Left lung (tissue), 10 donors: ENCODE data around the gene HDAC4. TPM values are rescaled to one million over a fixed set of nuclear protein-coding genes. Genes with fewer than 3 reads are reported as not detected.

Experiments used
- ATAC-seq: fragments of 200-7000 bp; cut with Tn5 transposase; one replicate; pipeline ENCODE4 v1.9.1; 2020; ENCODE audit warnings: moderate library complexity
- DNase-seq, 4 donors: peaks; one replicate each; pipeline ENCODE4 v3.0.0-alpha.2; 2013 to 2020
- H3K27ac ChIP-seq, 2 donors: fragments of 200-600 bp; sonication (generic) in 1 of 2; one replicate each; pipeline versions ENCODE4 v1.5.0 to v1.8.0; 2020 to 2021
- H3K27me3 ChIP-seq, 2 donors: fragments of 200-600 bp; sonication (generic) in 1 of 2; one replicate each; pipeline versions ENCODE4 v1.5.0 to v1.8.0; 2020 to 2021
- H3K36me3 ChIP-seq, 2 donors: fragments of 200-600 bp; sonication (generic) in 1 of 2; one replicate each; pipeline versions ENCODE4 v1.5.0 to v1.8.0; 2020 to 2021
- H3K4me1 ChIP-seq, 2 donors: fragments of 200-600 bp; one replicate each; pipeline ENCODE4 v1.8.0; 2021
- H3K4me3 ChIP-seq, 2 donors: fragments of 200-600 bp; sonication (generic) in 1 of 2; one replicate each; pipeline versions ENCODE4 v1.5.0 to v1.8.0; 2020 to 2021; ENCODE audit warnings: mild to moderate bottlenecking in 1 of 2
- H3K9me3 ChIP-seq, 2 donors: fragments of 200-600 bp; sonication (generic) in 1 of 2; one replicate each; pipeline versions ENCODE4 v1.5.0 to v1.8.0; 2020 to 2021
- intact Hi-C, 2 donors: fragments of 100-400 bp; cut with DNase I; formaldehyde crosslinking; loops; one replicate each; pipeline versions ENCODE4 v1.11.2 to v1.14.2; 2022
- polyA plus RNA-seq, 6 donors: library from polyadenylated mRNA; unstranded; fragments of 120-200 nt; gene quantifications; one replicate each; pipeline ENCODE4 v1.2.1, GENCODE V29; 2013; ENCODE audit not compliant: insufficient read length in 6 of 6
- total RNA-seq, 2 donors: library from RNA; stranded (reverse); fragmentation: NEBNext Ultra II Directional; extraction: Animal tissue kit (Norgen Biotek cat#: 25700); gene quantifications; one replicate each; pipeline ENCODE4 v1.2.1, GENCODE V29; 2021
- TF ChIP-seq, protein P1 (sequence below), 2 donors: fragments of 200-600 bp; sonication (generic) in 1 of 2; IDR thresholded peaks; one replicate each; pipeline versions ENCODE4 v1.5.0 to v1.8.0; 2021; ENCODE audit warnings: antibody characterized with exemption in 2 of 2
- donor health status: DM: no; HTN: yes; CAD: no.
- donor health status: DM: no; HTN: no; CAD: no.

Gene HDAC4
- total and polyA plus RNA-seq, 8 donors = 9.9 to 36.8 (median 12.8) TPM

DNA sequence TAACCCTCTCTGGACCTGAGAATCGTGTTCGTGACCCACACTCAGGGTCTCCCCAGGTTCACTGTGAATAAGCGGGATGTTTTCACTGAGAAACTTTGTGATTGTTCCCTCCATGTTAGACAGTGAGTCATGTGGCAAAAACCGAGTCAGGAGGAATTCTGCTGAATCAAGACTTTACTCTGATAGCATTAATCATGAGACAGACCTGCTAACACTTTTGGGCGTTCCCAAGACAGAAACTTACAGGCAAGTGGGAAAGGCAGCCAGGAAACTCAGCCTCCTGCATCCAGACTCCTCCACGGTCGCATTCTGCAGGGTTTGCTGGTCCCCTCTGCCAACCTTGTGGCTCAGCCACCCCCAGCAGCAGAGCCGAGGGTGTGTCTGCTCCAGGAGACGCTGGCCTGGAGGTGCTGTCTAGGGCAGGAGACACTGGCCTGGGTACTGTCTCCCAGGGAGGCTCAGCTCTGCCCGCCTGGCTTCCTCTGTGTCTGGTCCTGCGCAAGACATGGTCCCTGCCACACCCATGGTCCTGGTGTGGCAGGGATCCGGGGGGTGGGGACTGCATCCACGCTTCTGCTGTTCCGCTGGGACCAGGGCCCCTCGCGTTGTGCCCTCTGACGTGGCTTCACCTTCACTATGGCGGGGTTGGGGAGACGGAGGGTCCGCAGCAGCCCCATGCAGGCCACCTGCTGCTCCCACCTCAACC is 375.6 kb downstream of the HDAC4 start:
- ATAC-seq (peak; percentile 32), DNase-seq (peak in 2 of 4 donors; percentile 31 to 61)
- Histone ChIP-seq H3K27ac (no peak overlapping the region), H3K27me3 (peaks cover 0 to 54% of the 10 kb centered on the region in 2 donors), H3K36me3 (no peaks in the 10 kb centered on the region), H3K4me1 (peaks cover 0 to 5% of the 10 kb centered on the region in 2 donors), H3K9me3 (no peaks in the 10 kb centered on the region), H3K4me3 (no peak overlapping the region)
- TF ChIP-seq, protein P1, sequence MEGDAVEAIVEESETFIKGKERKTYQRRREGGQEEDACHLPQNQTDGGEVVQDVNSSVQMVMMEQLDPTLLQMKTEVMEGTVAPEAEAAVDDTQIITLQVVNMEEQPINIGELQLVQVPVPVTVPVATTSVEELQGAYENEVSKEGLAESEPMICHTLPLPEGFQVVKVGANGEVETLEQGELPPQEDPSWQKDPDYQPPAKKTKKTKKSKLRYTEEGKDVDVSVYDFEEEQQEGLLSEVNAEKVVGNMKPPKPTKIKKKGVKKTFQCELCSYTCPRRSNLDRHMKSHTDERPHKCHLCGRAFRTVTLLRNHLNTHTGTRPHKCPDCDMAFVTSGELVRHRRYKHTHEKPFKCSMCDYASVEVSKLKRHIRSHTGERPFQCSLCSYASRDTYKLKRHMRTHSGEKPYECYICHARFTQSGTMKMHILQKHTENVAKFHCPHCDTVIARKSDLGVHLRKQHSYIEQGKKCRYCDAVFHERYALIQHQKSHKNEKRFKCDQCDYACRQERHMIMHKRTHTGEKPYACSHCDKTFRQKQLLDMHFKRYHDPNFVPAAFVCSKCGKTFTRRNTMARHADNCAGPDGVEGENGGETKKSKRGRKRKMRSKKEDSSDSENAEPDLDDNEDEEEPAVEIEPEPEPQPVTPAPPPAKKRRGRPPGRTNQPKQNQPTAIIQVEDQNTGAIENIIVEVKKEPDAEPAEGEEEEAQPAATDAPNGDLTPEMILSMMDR (IDR thresholded peaks at IDR 0.05) = no peak
- intact Hi-C loops = no loop called here

DNA sequence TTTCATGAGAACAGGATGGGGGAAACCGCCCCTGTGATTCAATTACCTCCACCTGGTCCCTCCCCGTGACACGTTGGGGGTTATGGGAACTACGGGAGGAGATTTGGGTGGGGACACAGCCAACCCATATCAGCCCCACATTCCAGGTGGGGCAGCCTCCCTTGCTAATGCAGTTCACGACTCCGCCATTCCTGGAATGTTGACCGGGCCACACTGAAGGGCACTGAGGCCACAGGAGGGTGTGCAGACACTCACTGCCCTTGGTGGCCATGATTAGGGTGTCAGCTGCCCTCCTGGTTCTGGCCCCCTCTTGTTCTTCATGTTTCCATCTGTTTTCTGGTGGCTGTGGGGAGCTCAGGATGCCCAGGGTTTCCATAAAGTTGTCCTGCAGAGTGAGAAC is 376.6 kb downstream of the HDAC4 start:
- Histone ChIP-seq H3K36me3 (no peaks in the 10 kb centered on the region), H3K9me3 (no peaks in the 10 kb centered on the region), H3K27ac (no peak overlapping the region), H3K27me3 (peaks cover 0 to 52% of the 10 kb centered on the region in 2 donors), H3K4me3 (no peak overlapping the region), H3K4me1 (peaks cover 0 to 5% of the 10 kb centered on the region in 2 donors)
- ATAC-seq (no peak), DNase-seq (peak in 1 of 4 donors; percentile 25)
- intact Hi-C loops = no loop called here
- TF ChIP-seq, protein P1 (IDR thresholded peaks at IDR 0.05) = no peak

DNA sequence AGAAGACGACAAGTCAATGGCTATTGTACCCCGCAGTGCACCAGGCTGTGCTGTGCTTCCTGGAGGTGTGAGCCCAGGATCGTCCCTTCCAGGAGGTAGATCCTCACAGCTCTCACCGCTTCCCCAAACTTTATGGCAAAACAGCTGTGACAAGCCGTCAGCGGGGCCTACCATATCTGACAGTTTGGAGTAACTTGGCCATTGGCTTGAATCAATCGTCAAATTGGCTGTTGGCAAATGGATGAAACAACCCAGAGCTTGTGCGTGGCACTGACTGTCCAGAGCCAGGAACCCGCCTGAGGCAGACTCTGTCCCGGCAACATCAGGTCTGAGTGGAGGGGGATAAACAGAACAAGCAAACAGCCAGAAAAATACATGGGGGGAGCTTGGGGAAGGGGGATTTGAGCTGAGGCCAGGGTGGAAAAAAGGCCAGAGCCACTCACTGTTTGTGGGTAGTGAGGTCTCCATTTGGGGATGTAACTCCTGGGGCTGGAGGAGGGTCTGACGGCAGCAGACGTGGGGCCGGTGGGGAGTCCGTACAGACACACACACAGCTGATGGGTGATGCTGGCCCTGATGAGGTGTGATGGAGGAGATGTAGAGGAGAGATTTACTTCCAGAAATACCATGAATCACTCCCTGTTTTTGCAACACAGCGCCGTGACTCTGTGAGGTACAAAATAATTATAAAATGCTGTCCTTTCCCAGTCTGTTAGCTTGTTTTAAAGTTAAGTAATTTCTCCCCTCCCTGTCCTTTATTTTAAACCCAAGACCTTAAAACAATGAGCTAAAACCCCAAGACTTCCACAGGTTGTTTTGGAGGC is 378.2 kb downstream of the HDAC4 start:
- Histone ChIP-seq H3K9me3 (no peaks in the 10 kb centered on the region), H3K27ac (no peak overlapping the region), H3K4me3 (no peak overlapping the region), H3K36me3 (no peaks in the 10 kb centered on the region), H3K27me3 (peaks cover 0 to 43% of the 10 kb centered on the region in 2 donors), H3K4me1 (peaks cover 0 to 5% of the 10 kb centered on the region in 2 donors)
- no peak for ATAC-seq
- intact Hi-C loops = no loop called here
- TF ChIP-seq, protein P1 (IDR thresholded peaks at IDR 0.05) = no peak
- DNase-seq = peak in 1 of 4 donors; percentile 12

GRCh38 chr2:239021651-239022436 is 379.0 kb downstream of the HDAC4 start:
- Histone ChIP-seq H3K36me3 (no peaks in the 10 kb centered on the region), H3K9me3 (no peaks in the 10 kb centered on the region), H3K27ac (no peak overlapping the region), H3K4me3 (no peak overlapping the region), H3K4me1 (peaks cover 0 to 5% of the 10 kb centered on the region in 2 donors), H3K27me3 (peaks cover 0 to 35% of the 10 kb centered on the region in 2 donors)
- intact Hi-C loops = no loop called here
- ATAC-seq (no peak), DNase-seq (no peak)
- TF ChIP-seq, protein P1 (IDR thresholded peaks at IDR 0.05) = no peak
